ENCODE data around the gene ABCC4. TPM values are rescaled to one million over a fixed set of nuclear protein-coding genes. Genes with fewer than 3 reads are reported as not detected.

Gene ABCC4
- total and polyA plus RNA-seq, 2 donors (not counting 1 experiment from before 2014, with no cell fraction given): 35.2 to 98.8 TPM

GRCh38 chr13:95256091-95256490, 45.2 kb downstream of the ABCC4 start:
- Histone ChIP-seq H3K79me2 (ENCODE audit: control insufficient read depth, insufficient read depth, low read length) (peaks cover 13% of the 10 kb centered on the region), H3K27me3 (ENCODE audit: control insufficient read depth, insufficient read depth, low read length) (no peaks in the 10 kb centered on the region), H3K36me3 (ENCODE audit: control insufficient read depth, insufficient read depth, low read length) (no peaks in the 10 kb centered on the region), H3K4me1 (ENCODE audit: control insufficient read depth, extremely low read depth, insufficient read depth, low read length) (peaks cover 19% of the 10 kb centered on the region), H3K9ac (ENCODE audit: insufficient read depth, low read length) (no peak overlapping the region), H4K20me1 (ENCODE audit: control insufficient read depth, extremely low read depth, insufficient read depth, low read length) (no peaks in the 10 kb centered on the region), H3K4me3 (replicated peaks in 1 of 4; ENCODE audit: control extremely low read depth in 1 of 4, insufficient read depth in 1 of 4, low read depth in 3 of 4, low read length in 4 of 4) (no peak overlapping the region), H3K27ac (ENCODE audit: insufficient read depth, low read length) (peak overlapping the region; percentile 53), H3K4me2 (ENCODE audit: extremely low read depth, insufficient read depth, low read length) (no peak overlapping the region), H3K9me3 (ENCODE audit: control insufficient read depth, insufficient read depth, low read depth, low read length) (no peaks in the 10 kb centered on the region), H2AFZ (ENCODE audit: low read length) (no peak overlapping the region)
- peak; percentile 76 to 99 for DNase-seq (ENCODE audit: low read depth in 2 of 2)
- TF ChIP-seq CTCF (conservative IDR thresholded peaks at IDR 0.05 in 1 of 2, IDR thresholded peaks at IDR 0.05 in 1 of 2; ENCODE audit: low read depth in 1 of 2, low read length in 2 of 2): no peak
- no peak for TF ChIP-seq EZH2 (IDR thresholded peaks at IDR 0.05; ENCODE audit: low read length, missing control alignments)

- Histone ChIP-seq H3K4me1 (ENCODE audit: control insufficient read depth, extremely low read depth, insufficient read depth, low read length) (peaks cover 19% of the 10 kb centered on the region), H3K9me3 (ENCODE audit: control insufficient read depth, insufficient read depth, low read depth, low read length) (no peaks in the 10 kb centered on the region), H3K36me3 (ENCODE audit: control insufficient read depth, insufficient read depth, low read length) (no peaks in the 10 kb centered on the region), H2AFZ (ENCODE audit: low read length) (no peak overlapping the region), H3K27me3 (ENCODE audit: control insufficient read depth, insufficient read depth, low read length) (no peaks in the 10 kb centered on the region), H3K4me3 (replicated peaks in 1 of 4; ENCODE audit: control extremely low read depth in 1 of 4, insufficient read depth in 1 of 4, low read depth in 3 of 4, low read length in 4 of 4) (no peak overlapping the region), H3K27ac (ENCODE audit: insufficient read depth, low read length) (peak overlapping the region; percentile 7), H3K4me2 (ENCODE audit: extremely low read depth, insufficient read depth, low read length) (no peak overlapping the region), H3K79me2 (ENCODE audit: control insufficient read depth, insufficient read depth, low read length) (peaks cover 13% of the 10 kb centered on the region), H3K9ac (ENCODE audit: insufficient read depth, low read length) (no peak overlapping the region), H4K20me1 (ENCODE audit: control insufficient read depth, extremely low read depth, insufficient read depth, low read length) (no peaks in the 10 kb centered on the region)
- TF ChIP-seq EZH2 (IDR thresholded peaks at IDR 0.05; ENCODE audit: low read length, missing control alignments) (no peak), CTCF (conservative IDR thresholded peaks at IDR 0.05 in 1 of 2, IDR thresholded peaks at IDR 0.05 in 1 of 2; ENCODE audit: low read depth in 1 of 2, low read length in 2 of 2) (no peak)
- DNase-seq (ENCODE audit: low read depth in 2 of 2): no peak
Observed at GRCh38 chr13:95255072-95255732, 46.0 kb downstream of the ABCC4 start.

- DNase-seq (ENCODE audit: low read depth in 2 of 2): peak in 1 of 2 donors; percentile 69
- Histone ChIP-seq H3K9me3 (ENCODE audit: control insufficient read depth, insufficient read depth, low read depth, low read length) (no peaks in the 10 kb centered on the region), H3K4me3 (replicated peaks in 1 of 4; ENCODE audit: control extremely low read depth in 1 of 4, insufficient read depth in 1 of 4, low read depth in 3 of 4, low read length in 4 of 4) (no peak overlapping the region), H3K9ac (ENCODE audit: insufficient read depth, low read length) (no peak overlapping the region), H3K4me2 (ENCODE audit: extremely low read depth, insufficient read depth, low read length) (no peak overlapping the region), H4K20me1 (ENCODE audit: control insufficient read depth, extremely low read depth, insufficient read depth, low read length) (no peaks in the 10 kb centered on the region), H3K79me2 (ENCODE audit: control insufficient read depth, insufficient read depth, low read length) (peaks cover 13% of the 10 kb centered on the region), H3K27ac (ENCODE audit: insufficient read depth, low read length) (peak overlapping the region; percentile 1), H3K27me3 (ENCODE audit: control insufficient read depth, insufficient read depth, low read length) (no peaks in the 10 kb centered on the region), H2AFZ (ENCODE audit: low read length) (no peak overlapping the region), H3K4me1 (ENCODE audit: control insufficient read depth, extremely low read depth, insufficient read depth, low read length) (peaks cover 19% of the 10 kb centered on the region), H3K36me3 (ENCODE audit: control insufficient read depth, insufficient read depth, low read length) (no peaks in the 10 kb centered on the region)
- no peak for TF ChIP-seq CTCF (conservative IDR thresholded peaks at IDR 0.05 in 1 of 2, IDR thresholded peaks at IDR 0.05 in 1 of 2; ENCODE audit: low read depth in 1 of 2, low read length in 2 of 2)
- TF ChIP-seq EZH2 (IDR thresholded peaks at IDR 0.05; ENCODE audit: low read length, missing control alignments): no peak
Observed at GRCh38 chr13:95254339-95254738, 46.9 kb downstream of the ABCC4 start.
